AG04449 (cell line): ENCODE data around the gene ADAMTS7.
"Not testable (repeated sequence)": the region's sequence is repeated elsewhere in the genome, so short reads cannot be mapped to it uniquely, and the experiment has no call there.

Experiments
- CTCF ChIA-PET: fragments of 350-600 bp; formaldehyde crosslinking; extraction: SDS; loops from one replicate; lab custom pipeline; 2021; ENCODE audit warnings: antibody characterized with exemption; lab: Yijun Ruan, JAX
- POLR2A ChIA-PET: fragments of 400-600, 350-600 bp; formaldehyde crosslinking; extraction: SDS; loops from one replicate; lab custom pipeline; 2020; ENCODE audit warnings: antibody characterized with exemption, inconsistent platforms; lab: Yijun Ruan, JAX
- DNase-seq: peaks from one replicate; pipeline ENCODE4 v3.0.0-alpha.2; 2010; ENCODE audit warnings: low read depth, low spot score
- H3K4me3 ChIP-seq: 2 replicates; pipeline ENCODE4 v1.5.1; 2011; ENCODE audit warnings: low read depth, mild to moderate bottlenecking, control low read depth, low read length
- TF ChIP-seq, protein P1 (sequence below): IDR thresholded peaks from one replicate; pipeline ENCODE4 v1.5.1; 2011; ENCODE audit warnings: mild to moderate bottlenecking, moderate library complexity, low read length, control low read depth, inconsistent platforms; ENCODE audit not compliant: insufficient read depth; ENCODE audit errors: missing control alignments

ADAMTS7 gene

DNA sequence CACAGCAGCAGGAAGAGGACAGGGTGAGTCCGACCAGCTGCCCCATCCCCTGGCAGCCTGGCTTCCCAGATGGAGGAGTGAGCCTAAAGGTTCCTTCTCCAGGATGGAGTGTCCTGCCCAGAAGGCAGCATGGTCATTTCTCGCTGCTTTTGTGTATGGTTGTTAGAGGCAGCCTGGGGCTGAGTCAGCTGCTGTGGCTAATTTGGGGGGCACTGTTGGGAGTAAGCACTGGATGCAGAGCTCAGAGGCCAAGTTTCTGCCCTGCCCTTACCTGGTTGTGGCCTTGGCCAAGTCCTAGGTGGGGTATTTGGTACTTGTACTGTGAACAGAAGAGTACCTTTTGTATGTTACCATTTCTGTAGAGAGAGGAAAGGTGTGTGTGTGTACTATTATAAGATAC, 78.6 kb downstream of the ADAMTS7 start:
- POLR2A ChIA-PET = no interaction called here
- DNase-seq = no peak

DNA sequence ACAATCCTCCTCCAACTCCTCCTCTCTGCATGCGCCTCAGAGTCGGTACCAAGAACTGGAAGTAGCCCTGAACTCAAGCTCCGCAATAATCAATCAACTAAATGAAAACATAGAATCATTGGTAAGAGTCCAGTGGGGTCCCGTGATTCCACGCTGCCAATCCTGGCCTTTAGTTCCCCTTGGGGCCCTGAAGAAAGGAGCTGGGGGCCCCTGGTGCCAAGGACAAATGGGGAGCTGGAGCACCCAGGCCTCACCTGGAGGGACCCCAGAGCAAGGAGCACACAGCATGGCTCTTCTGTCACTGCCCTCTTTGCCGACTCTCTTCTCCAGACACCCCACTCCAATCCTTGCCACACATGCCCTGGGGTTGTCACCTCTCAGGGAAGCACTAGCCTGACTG, 80.3 kb downstream of the ADAMTS7 start:
- CTCF ChIA-PET = no interaction called here
- TF ChIP-seq, protein P1, sequence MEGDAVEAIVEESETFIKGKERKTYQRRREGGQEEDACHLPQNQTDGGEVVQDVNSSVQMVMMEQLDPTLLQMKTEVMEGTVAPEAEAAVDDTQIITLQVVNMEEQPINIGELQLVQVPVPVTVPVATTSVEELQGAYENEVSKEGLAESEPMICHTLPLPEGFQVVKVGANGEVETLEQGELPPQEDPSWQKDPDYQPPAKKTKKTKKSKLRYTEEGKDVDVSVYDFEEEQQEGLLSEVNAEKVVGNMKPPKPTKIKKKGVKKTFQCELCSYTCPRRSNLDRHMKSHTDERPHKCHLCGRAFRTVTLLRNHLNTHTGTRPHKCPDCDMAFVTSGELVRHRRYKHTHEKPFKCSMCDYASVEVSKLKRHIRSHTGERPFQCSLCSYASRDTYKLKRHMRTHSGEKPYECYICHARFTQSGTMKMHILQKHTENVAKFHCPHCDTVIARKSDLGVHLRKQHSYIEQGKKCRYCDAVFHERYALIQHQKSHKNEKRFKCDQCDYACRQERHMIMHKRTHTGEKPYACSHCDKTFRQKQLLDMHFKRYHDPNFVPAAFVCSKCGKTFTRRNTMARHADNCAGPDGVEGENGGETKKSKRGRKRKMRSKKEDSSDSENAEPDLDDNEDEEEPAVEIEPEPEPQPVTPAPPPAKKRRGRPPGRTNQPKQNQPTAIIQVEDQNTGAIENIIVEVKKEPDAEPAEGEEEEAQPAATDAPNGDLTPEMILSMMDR = no peak

More for the DNA sequence above, 78.6 kb downstream of the ADAMTS7 start:
- H3K4me3 ChIP-seq = no peak overlapping the region
- TF ChIP-seq, protein P1 = no peak
- CTCF ChIA-PET = no interaction called here

DNA sequence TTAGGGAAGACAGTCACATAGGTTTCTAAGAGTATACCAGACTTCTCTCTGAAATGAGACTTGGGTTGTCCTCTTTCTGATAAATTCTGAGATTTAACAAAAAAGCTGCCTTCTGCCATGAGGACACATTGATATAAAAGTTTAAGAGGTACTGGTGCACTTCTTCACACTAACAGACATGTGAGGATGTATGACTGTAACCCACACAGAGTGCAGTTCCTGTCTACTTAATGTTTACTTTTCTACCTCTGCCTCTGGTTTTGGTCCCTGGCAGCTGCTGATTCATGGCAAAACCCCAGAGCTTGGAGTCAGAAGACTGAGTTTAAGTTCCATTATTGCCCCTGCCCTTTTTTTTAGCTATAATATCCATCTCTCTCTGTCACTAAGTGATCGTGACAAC, 82.8 kb downstream of the ADAMTS7 start:
- DNase-seq, POLR2A ChIA-PET, H3K4me3 ChIP-seq: not testable (repeated sequence)
- CTCF ChIA-PET = interaction anchor here (1.1 to 3.5 kb wide), 2 partner anchors 10 to 19 kb away, joined by 4 to 16 read pairs; no protein-coding TSS in a partner anchor

More for the DNA sequence above, 80.3 kb downstream of the ADAMTS7 start:
- DNase-seq = no peak
- POLR2A ChIA-PET = no interaction called here
- no peak overlapping the region for H3K4me3 ChIP-seq

DNA sequence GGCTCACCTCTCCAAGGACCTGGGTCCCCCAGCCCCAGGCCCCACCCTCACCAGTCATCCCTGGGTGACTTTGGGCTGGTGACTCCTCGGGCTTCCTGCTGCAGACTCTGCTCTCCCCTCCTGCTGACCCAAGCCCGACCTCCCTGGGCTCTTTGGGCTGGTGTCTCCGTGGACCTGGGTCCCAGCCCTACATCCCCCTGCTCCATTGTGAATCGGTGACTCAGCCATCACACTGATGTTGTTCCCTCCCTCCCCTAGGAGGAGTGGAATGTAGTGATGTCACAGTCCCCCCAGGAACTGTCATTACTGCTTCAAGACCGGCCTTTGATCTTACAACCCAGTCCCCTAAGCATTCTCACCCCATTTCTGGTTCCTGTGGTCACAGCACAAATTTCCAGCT, 83.7 kb downstream of the ADAMTS7 start:
- TF ChIP-seq, protein P1 = no peak
- no peak overlapping the region for H3K4me3 ChIP-seq
- no peak for DNase-seq
- ChIA-PET POLR2A (no interaction called here), CTCF (interaction anchor here (0.9 to 3.5 kb wide), 3 partner anchors 10 to 615 kb away, joined by 3 to 16 read pairs (median 4); no protein-coding TSS in a partner anchor)

DNA sequence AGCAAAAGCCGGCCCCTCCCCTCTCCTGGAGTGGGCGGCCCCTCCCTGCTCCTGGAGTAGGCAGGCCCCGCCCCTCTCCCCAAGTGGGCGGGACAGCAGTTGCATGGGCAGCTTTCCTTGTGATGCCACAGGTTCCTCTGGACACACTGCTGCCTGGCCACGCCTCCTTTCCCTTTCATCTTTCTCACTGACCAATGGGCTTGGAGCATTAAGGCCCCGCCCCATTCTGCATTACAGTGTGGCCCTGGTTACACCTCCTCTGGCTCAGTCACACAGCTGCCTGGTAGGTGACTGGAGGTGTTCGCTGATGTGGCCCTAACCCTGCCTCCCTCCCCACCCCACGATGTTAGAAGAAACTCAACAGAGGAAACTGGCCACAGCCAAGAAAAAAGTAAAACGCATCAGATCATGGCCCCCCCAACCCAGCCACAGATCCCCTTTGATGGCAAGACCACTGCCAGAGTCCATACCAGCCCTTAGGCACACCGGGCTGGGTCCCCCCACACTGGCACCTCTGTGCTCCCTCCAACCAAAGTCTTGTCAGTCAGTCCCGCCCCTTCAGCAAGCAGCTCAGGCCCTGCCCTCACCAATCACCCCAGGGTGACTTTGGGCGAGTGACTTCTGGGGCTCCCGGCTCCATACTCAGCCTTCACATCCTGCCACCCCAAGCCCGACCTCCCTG, 84.3 kb downstream of the ADAMTS7 start:
- no peak overlapping the region for H3K4me3 ChIP-seq
- CTCF ChIA-PET = interaction anchor here (0.7 to 3.5 kb wide), 7 partner anchors 8 to 615 kb away, joined by 3 to 16 read pairs (median 4); no protein-coding TSS in a partner anchor
- TF ChIP-seq, protein P1 = no peak
- POLR2A ChIA-PET = no interaction called here
- no peak for DNase-seq

DNA sequence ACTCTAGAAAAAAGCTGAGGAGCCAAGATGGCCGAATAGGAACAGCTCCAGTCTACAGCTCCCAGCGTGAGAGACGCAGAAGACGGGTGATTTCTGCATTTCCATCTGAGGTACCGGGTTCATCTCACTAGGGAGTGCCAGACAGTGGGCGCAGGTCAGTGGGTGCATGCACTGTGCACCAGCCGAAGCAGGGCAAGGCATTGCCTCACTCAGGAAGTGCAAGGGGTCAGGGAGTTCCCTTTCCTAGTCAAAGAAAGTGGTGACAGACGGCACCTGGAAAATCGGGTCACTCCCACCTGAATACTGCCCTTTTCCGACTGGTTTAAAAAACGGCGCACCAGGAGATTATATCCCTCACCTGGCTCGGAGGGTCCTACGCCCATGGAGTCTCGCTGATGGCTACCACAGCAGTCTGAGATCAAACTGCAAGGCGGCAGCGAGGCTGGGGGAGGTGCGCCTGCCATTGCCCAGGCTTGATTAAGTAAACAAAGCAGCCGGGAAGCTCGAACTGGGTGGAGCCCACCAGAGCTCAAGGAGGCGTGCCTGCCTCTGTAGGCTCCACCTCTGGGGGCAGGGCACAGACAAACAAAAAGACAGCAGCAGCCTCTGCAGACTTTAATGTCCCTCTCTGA, 91.3 kb downstream of the ADAMTS7 start:
- CTCF ChIA-PET = interaction anchor here (0.6 kb wide), 1 partner anchor 703 kb away, joined by 4 read pairs; no protein-coding TSS in a partner anchor
- DNase-seq, POLR2A ChIA-PET, H3K4me3 ChIP-seq: not testable (repeated sequence)

DNA sequence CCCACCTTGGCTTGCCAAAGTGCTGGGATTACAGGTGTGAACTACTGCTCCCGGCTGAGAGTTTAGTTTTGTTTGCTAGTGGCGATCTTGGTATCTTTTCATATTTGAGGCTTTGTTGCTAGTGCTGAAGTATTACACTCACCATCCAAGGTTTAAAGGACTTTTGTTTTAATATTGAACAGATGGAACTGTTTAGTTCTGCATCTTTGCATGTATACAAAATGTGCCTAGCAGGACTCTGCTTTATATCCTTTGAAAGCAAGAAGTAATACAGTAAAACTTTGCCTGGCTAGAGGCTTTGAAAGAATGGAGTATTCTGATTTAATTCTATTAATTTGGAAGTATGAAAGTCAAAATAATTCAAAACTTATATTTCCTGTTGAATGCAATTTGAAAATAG, 92.4 kb downstream of the ADAMTS7 start:
- TF ChIP-seq, protein P1 = no peak
- no peak overlapping the region for H3K4me3 ChIP-seq
- ChIA-PET CTCF (interaction anchor here (1.6 kb wide), 2 partner anchors 16 to 33 kb away, joined by 4 to 5 read pairs; no protein-coding TSS in a partner anchor), POLR2A (no interaction called here)
- DNase-seq = no peak
